Measurements from ENCODE around the gene SCIMP.
"Not testable (repeated sequence)": the region's sequence is repeated elsewhere in the genome, so short reads cannot be mapped to it uniquely, and the experiment has no call there.

SCIMP gene

GRCh38 chr17:5249615-5250014 is 15.0 kb upstream of the SCIMP start:
- TF ChIP-seq CTCF (IDR thresholded peaks at IDR 0.05) (peak; percentile 80), ZFX (IDR thresholded peaks at IDR 0.05; ENCODE audit: borderline replicate concordance) (no peak)
- H3K27ac ChIP-seq: no peak overlapping the region

GRCh38 chr17:5248821-5249479 is 14.3 kb upstream of the SCIMP start:
- TF ChIP-seq CTCF (IDR thresholded peaks at IDR 0.05): no peak
- TF ChIP-seq ZFX (IDR thresholded peaks at IDR 0.05; ENCODE audit: borderline replicate concordance): no peak
- H3K27ac ChIP-seq: no peak overlapping the region

GRCh38 chr17:5247621-5248020 is 13.0 kb upstream of the SCIMP start:
- TF ChIP-seq ZFX (IDR thresholded peaks at IDR 0.05; ENCODE audit: borderline replicate concordance) (no peak), CTCF (IDR thresholded peaks at IDR 0.05) (no peak)
- H3K27ac ChIP-seq: no peak overlapping the region

GRCh38 chr17:5241861-5242671 is 7.4 kb upstream of the SCIMP start:
- H3K27ac ChIP-seq: no peak overlapping the region
- no peak for TF ChIP-seq ZFX (IDR thresholded peaks at IDR 0.05; ENCODE audit: borderline replicate concordance)
- TF ChIP-seq CTCF (IDR thresholded peaks at IDR 0.05): no peak

- not testable (repeated sequence) for H3K27ac ChIP-seq
Observed at GRCh38 chr17:5239769-5240168, 5.1 kb upstream of the SCIMP start.

GRCh38 chr17:5238333-5238732 is 3.7 kb upstream of the SCIMP start:
- no peak overlapping the region for H3K27ac ChIP-seq
- no peak for TF ChIP-seq CTCF (IDR thresholded peaks at IDR 0.05)

GRCh38 chr17:5237541-5238016 is 2.9 kb upstream of the SCIMP start:
- no peak overlapping the region for H3K27ac ChIP-seq
- TF ChIP-seq CTCF (IDR thresholded peaks at IDR 0.05) (peak; percentile 81), ZFX (IDR thresholded peaks at IDR 0.05; ENCODE audit: borderline replicate concordance) (no peak)

Measured in 22Rv1 (cell line).